ENCODE results near the gene GRIN2B.

GRIN2B gene

DNA sequence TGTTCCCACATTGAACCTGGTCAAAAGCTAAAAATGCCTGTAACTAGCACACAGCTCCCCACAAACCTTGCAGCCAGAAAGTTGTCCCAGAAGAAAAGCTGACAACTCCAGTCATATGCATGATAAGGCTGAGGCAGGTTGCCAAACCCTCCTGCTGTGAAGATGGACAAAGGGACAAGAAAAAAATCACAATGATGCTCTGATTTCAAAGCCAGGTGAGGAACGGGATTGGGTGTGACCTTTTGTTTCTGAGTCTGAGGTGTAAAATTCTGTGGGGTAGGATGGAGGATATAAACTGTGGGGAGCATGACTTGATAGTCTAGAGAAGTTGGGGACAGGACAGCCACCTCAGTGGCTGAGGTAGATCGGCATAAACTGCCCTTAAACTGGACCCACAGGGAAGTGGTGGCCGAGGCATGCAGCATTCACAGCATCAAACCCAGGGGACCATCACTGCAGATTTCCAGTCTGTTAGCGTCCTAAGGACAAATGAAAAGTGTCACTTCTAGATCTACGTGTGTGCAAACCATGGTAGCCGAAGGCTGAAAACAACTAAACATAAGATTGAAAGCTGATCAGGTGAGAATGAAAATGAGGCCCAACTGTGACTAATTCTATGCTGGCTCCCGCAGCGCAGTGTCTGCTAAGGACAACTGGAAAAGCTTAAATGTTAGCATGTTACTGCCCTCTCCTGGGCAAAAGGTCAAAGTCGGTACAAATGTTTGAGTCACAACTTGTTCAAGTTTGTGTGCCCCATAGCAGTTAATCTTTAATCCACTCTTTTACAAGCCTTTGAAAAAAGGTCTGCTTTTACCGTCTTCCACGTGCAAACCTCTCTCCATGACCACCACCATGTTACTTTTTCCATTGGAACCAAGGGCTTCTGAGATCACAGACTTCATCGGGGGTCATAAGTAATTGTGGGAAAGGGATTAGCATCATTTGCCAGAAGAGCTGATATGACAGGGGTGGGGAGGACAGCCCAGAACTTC, 39.8 kb downstream of the GRIN2B start:
- Mint-ChIP-seq H3K36me3 (no peaks in the 10 kb centered on the region), H3K27me3 (peaks cover 22% of the 10 kb centered on the region), H3K4me1 (ENCODE audit: low read depth) (no peaks in the 10 kb centered on the region), H3K27ac (no peak overlapping the region), H3K4me3 (no peak overlapping the region), H3K9me3 (ENCODE audit: low read depth) (peaks cover 6% of the 10 kb centered on the region)

DNA sequence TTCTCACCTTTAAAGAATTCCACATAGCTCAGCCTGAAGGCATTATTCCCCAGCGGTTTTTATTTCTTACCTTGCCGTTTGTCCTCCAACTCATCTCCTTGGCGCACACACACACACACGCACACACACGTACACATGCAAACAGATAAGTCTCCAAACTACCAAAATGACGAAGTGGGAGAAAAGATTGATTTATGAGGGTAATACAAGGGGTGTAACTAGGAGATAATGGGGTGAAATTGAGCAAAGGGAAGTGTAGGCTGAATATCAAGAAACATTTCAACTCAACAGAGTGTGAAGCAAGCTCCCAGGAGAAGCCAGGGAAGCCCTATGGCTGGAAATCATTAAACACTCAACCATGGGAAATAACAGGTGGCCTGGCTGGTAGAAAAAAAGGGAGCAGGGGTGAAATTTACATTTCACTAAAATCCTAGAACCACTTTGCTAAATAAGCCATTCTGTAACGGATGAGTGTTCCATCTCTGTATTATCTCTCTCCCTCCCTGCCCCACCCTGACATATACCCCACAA, 41.0 kb downstream of the GRIN2B start:
- H3K27ac Mint-ChIP-seq: no peak overlapping the region

DNA sequence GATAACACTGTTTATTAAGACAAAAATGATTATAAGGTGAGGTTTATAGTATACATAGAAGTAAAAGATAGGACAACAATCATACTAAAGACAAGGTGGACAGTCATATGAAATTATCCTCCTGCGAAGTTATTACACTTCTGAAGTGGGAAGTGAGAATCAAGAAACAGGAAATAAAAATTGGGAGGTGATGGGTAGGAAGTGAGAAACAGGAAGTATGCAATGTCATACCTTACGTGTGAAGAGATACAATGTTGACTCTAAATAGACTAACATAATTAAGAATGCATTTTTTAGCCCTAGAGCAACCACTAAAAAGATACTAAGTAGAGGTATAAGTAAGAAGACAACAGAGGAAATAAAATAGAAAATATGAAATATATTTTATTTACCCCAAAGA, 43.7 kb downstream of the GRIN2B start:
- Mint-ChIP-seq H3K27me3 (peaks cover 14% of the 10 kb centered on the region), H3K27ac (no peak overlapping the region), H3K9me3 (ENCODE audit: low read depth) (peaks cover 6% of the 10 kb centered on the region), H3K4me1 (ENCODE audit: low read depth) (no peaks in the 10 kb centered on the region), H3K4me3 (no peak overlapping the region), H3K36me3 (no peaks in the 10 kb centered on the region)

More for the DNA sequence above, 41.0 kb downstream of the GRIN2B start:
- Mint-ChIP-seq H3K27me3 (peaks cover 20% of the 10 kb centered on the region), H3K36me3 (no peaks in the 10 kb centered on the region), H3K9me3 (ENCODE audit: low read depth) (peaks cover 6% of the 10 kb centered on the region), H3K4me3 (no peak overlapping the region), H3K4me1 (ENCODE audit: low read depth) (no peaks in the 10 kb centered on the region)

DNA sequence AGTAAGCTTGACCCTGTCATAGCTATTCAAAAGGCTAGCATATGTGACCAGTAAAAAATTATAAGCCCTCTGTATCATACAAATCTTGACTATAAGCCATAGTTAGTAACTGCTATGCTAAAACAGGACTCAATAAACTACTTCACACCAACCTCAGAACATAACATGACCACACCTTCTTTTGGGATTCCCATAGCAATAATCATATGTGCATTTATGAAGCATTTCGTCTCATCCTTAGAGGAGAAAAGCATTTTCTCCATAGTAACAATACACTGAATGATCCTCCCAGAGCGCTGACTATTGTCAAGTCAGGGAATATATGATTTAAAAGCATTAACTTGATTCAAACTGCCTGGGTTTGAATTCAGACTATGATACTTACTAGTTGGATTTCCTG, 46.2 kb downstream of the GRIN2B start:
- Mint-ChIP-seq H3K9me3 (ENCODE audit: low read depth) (peaks cover 6% of the 10 kb centered on the region), H3K4me1 (ENCODE audit: low read depth) (no peaks in the 10 kb centered on the region)

More for the DNA sequence above, 46.2 kb downstream of the GRIN2B start:
- no peak overlapping the region for H3K4me3 Mint-ChIP-seq
- peaks cover 4% of the 10 kb centered on the region for H3K27me3 Mint-ChIP-seq
- no peak overlapping the region for H3K27ac Mint-ChIP-seq
- H3K36me3 Mint-ChIP-seq: no peaks in the 10 kb centered on the region

All from activated naive CD8-positive, alpha-beta T cell (primary cell).